BJ (cell line): ENCODE data around the gene GAB3. TPM values are rescaled to one million over a fixed set of nuclear protein-coding genes. Genes with fewer than 3 reads are reported as not detected.

Experiments used
- CTCF ChIA-PET: fragments of 350-600 bp; formaldehyde crosslinking; extraction: SDS; loops from one replicate; lab custom pipeline; 2021; ENCODE audit warnings: antibody characterized with exemption, inconsistent platforms; lab: Yijun Ruan, JAX
- POLR2A ChIA-PET: fragments of 300-600 bp; sonication (Branson Sonifier 250); formaldehyde crosslinking; extraction: SDS; loops from one replicate; lab custom pipeline; 2021; ENCODE audit warnings: antibody characterized with exemption; lab: Charles Lee
- DNase-seq: peaks from one replicate; pipeline ENCODE4 v3.0.0-alpha.2; 2011; ENCODE audit warnings: low read depth
- H3K27me3 ChIP-seq: 2 replicates; pipeline ENCODE4 v1.6.0; 2011; ENCODE audit warnings: low read length; ENCODE audit not compliant: control insufficient read depth, insufficient read depth
- H3K36me3 ChIP-seq: 2 replicates; pipeline ENCODE4 v1.5.1; 2011; ENCODE audit warnings: low read length; ENCODE audit not compliant: control insufficient read depth, insufficient read depth
- H3K4me3 ChIP-seq: 2 replicates; pipeline ENCODE4 v1.5.1; 2011; ENCODE audit warnings: low read depth, mild to moderate bottlenecking, control low read depth, low read length
- polyA plus RNA-seq: library from polyadenylated mRNA; depleted of rRNA; stranded (reverse); fragments of >200 nt; gene quantifications from 2 replicates; pipeline ENCODE4 v1.2.3, GENCODE V29; 2011
- TF ChIP-seq, protein P1 (sequence below): IDR thresholded peaks from 2 replicates; pipeline ENCODE4 v1.5.1; 2011; ENCODE audit warnings: low read depth, mild to moderate bottlenecking, control low read depth, inconsistent platforms, low read length, moderate library complexity; ENCODE audit not compliant: insufficient read depth

The GAB3 gene
- polyA plus RNA-seq, 1 experiment: 0.82 TPM

DNA sequence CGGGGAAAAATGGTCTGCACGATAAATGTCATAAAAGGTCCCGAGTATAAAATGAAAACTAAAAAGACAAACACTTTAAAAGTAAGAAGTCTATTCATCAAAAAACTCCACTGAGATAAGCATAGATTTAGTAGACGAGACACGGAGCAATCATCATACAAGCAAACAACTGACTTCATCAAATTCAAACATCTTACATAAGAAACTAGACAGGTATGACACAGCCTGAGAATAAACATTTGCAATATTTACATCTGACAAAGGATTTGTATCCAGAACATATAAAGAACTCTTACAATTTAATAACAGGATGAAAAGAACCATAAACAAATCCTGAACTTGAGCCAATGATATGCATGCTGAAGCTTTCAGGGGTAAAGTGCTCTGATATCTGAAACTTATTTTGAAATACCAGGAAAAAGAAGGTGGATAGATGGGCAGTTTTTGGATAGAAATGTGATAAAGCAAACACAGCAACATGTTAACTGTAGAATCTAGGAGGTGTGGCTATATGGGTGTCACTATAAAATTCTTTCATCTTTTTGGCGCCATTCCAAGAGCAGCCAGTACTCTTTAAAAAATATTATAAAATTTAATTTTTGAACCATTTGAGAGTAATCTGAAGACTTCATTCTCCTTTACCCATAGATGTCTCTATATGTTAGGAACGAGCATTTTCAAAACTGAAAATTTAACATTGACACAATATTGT is 42.4 kb upstream of the GAB3 start:
- Histone ChIP-seq H3K27me3 (no peaks in the 10 kb centered on the region), H3K4me3 (no peak overlapping the region), H3K36me3 (no peaks in the 10 kb centered on the region)
- no peak for DNase-seq
- ChIA-PET POLR2A (no interaction called here), CTCF (no interaction called here)
- TF ChIP-seq, protein P1, sequence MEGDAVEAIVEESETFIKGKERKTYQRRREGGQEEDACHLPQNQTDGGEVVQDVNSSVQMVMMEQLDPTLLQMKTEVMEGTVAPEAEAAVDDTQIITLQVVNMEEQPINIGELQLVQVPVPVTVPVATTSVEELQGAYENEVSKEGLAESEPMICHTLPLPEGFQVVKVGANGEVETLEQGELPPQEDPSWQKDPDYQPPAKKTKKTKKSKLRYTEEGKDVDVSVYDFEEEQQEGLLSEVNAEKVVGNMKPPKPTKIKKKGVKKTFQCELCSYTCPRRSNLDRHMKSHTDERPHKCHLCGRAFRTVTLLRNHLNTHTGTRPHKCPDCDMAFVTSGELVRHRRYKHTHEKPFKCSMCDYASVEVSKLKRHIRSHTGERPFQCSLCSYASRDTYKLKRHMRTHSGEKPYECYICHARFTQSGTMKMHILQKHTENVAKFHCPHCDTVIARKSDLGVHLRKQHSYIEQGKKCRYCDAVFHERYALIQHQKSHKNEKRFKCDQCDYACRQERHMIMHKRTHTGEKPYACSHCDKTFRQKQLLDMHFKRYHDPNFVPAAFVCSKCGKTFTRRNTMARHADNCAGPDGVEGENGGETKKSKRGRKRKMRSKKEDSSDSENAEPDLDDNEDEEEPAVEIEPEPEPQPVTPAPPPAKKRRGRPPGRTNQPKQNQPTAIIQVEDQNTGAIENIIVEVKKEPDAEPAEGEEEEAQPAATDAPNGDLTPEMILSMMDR: no peak

DNA sequence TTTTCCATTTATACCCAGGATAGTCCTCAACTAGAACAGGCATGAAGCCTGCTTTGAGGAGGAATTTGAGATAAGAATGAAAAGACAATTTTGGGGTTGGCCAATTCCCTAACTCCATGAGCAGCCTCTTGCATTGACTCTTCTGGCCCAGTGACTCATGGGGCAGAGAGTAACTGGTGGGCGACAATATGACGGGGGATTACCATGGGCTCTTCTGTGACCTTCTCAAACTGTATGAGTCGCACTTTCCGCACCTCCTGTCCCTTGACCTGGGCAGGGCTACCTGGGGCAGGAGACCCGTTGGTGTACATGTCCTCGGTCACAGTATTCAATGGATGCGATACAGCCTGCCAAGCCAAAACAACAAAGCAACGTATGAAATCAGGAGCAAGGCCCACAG is 41.1 kb upstream of the GAB3 start:
- ChIA-PET POLR2A (no interaction called here), CTCF (no interaction called here)
- TF ChIP-seq, protein P1: no peak
- Histone ChIP-seq H3K4me3 (no peak overlapping the region), H3K27me3 (no peaks in the 10 kb centered on the region), H3K36me3 (no peaks in the 10 kb centered on the region)
- DNase-seq: no peak

DNA sequence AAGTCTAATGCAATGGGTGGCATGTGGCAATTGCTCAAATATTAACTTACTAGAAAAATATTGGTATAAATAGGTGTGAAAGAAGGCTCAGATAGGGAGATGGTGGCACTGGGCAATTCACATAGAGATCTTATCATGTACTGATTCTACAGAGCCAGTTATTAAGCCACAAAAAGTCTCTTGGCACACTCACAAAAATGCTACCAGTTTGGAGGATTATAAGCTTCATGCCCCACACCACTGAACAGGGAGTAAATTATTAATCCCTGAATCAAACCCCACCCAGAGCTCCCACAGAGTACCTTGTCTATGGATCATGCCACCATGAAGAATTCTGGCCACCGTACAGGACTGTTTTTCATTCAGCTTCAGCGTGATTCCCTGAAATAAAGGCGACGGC is 40.6 kb upstream of the GAB3 start:
- Histone ChIP-seq H3K4me3 (no peak overlapping the region), H3K27me3 (no peaks in the 10 kb centered on the region), H3K36me3 (no peaks in the 10 kb centered on the region)
- TF ChIP-seq, protein P1: no peak
- ChIA-PET CTCF (interaction anchor here (0.8 kb wide), 1 partner anchor 16 kb away, joined by 3 read pairs; no protein-coding TSS in a partner anchor), POLR2A (no interaction called here)
- no peak for DNase-seq

DNA sequence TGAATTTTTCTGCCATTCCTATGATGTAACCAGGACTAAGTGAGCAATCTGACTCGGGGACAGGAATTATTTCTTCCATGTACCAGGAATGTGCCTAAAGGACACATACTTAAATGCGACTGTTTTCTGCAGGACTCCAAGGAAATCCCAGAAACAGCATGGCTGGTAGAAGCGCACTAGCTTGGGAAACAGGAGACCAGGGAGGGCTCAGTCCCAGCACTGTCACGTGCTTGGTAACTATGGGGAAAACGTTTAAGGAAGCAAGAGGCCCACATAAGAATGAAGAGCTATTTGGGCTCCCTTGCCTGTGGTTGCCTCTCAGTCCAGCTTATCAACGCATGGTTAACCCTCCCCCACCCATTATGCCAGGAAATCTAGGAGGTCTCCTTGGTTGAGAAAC is 34.8 kb upstream of the GAB3 start:
- Histone ChIP-seq H3K4me3 (no peak overlapping the region), H3K36me3 (no peaks in the 10 kb centered on the region), H3K27me3 (no peaks in the 10 kb centered on the region)
- POLR2A ChIA-PET: no interaction called here
- no peak for DNase-seq
- CTCF ChIA-PET: interaction anchor here (0.6 kb wide), 1 partner anchor 21 kb away, joined by 3 read pairs; no protein-coding TSS in a partner anchor
- TF ChIP-seq, protein P1: no peak

GRCh38 chrX:154784149-154784995 is 33.5 kb upstream of the GAB3 start:
- POLR2A ChIA-PET: no interaction called here

More at GRCh38 chrX:154784149-154784995, 33.5 kb upstream of the GAB3 start:
- Histone ChIP-seq H3K36me3 (no peaks in the 10 kb centered on the region), H3K27me3 (no peaks in the 10 kb centered on the region), H3K4me3 (no peak overlapping the region)
- DNase-seq: no peak
- CTCF ChIA-PET: no interaction called here
- TF ChIP-seq, protein P1: no peak
